Measurements from ENCODE around the gene GMPS. TPM values are rescaled to one million over a fixed set of nuclear protein-coding genes. Genes with fewer than 3 reads are reported as not detected.
"Not testable (repeated sequence)": the region's sequence is repeated elsewhere in the genome, so short reads cannot be mapped to it uniquely, and the experiment has no call there.

Gene GMPS
- total RNA-seq, 4 donors from 2014 or later: 3.0 to 45.2 (median 20.4) TPM

DNA sequence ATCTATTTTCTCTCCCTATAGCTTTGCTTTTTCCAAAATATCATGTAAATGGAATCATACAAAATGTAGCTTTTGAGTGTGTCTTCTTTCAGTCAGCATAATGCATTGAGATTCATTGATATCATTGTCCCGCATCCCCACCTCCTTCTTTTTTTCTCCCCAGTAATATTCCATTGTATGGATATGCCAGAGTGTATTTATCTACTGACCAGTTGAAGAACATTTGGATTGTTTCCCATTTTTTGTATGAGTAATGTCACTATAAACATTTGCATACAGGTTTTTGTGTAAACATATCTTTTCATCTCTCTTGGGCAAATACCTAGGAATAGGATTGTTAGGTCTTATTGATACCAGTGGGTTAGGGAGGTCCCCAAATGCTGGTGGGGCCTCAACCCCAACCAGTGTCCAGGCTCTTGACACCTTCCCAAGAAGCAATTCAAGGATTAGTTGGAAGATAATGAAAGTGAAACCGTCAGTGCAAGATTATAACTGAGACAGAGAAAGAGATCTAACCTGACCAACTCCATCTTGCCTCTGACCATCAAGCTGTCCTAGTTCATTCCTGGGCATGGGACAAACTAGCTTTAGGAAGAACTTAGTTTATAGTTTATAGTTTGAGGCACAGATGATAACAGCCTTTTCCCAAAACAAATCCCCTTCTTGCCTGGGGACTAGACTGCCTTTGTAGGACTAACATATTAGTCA, 8.8 kb upstream of the GMPS start:
- H3K9me3 ChIP-seq: no peaks in the 10 kb centered on the region
- 78 to 82% methylated on average over 2 of the region's 2 CpGs for WGBS, 2 donors (ENCODE audit: low coverage in 1 of 2)
- DNase-seq: no peak
- no peak overlapping the region for H3K27ac ChIP-seq
- in situ Hi-C loops (cut with MboI; ENCODE audit: low pct_ligation_motif_present in 1 of 4, low pct_unique_long_range_greater_than_20kb in 1 of 4, low sequenced_read_pairs in 3 of 4) (loop anchor here in 1 of 4 donors (25.0 kb wide), 1 partner anchor 1301 kb away; the partner anchor contains the start of gene CCNL1), intact Hi-C loops (cut with DNase I; ENCODE audit: low total_unique reads) (no loop called here)
- TF ChIP-seq POLR2AphosphoS5 (IDR thresholded peaks at IDR 0.05): no peak
- no peak for TF ChIP-seq POLR2A (IDR thresholded peaks at IDR 0.05)
- TF ChIP-seq, protein P1, sequence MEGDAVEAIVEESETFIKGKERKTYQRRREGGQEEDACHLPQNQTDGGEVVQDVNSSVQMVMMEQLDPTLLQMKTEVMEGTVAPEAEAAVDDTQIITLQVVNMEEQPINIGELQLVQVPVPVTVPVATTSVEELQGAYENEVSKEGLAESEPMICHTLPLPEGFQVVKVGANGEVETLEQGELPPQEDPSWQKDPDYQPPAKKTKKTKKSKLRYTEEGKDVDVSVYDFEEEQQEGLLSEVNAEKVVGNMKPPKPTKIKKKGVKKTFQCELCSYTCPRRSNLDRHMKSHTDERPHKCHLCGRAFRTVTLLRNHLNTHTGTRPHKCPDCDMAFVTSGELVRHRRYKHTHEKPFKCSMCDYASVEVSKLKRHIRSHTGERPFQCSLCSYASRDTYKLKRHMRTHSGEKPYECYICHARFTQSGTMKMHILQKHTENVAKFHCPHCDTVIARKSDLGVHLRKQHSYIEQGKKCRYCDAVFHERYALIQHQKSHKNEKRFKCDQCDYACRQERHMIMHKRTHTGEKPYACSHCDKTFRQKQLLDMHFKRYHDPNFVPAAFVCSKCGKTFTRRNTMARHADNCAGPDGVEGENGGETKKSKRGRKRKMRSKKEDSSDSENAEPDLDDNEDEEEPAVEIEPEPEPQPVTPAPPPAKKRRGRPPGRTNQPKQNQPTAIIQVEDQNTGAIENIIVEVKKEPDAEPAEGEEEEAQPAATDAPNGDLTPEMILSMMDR (IDR thresholded peaks at IDR 0.05): no peak
- TF ChIP-seq EP300 (IDR thresholded peaks at IDR 0.05; ENCODE audit: low read depth): no peak
- no peak overlapping the region for H3K4me3 ChIP-seq
- H3K27me3 ChIP-seq: no peaks in the 10 kb centered on the region
- H3K4me1 ChIP-seq: no peaks in the 10 kb centered on the region
- H3K36me3 ChIP-seq: no peaks in the 10 kb centered on the region

DNA sequence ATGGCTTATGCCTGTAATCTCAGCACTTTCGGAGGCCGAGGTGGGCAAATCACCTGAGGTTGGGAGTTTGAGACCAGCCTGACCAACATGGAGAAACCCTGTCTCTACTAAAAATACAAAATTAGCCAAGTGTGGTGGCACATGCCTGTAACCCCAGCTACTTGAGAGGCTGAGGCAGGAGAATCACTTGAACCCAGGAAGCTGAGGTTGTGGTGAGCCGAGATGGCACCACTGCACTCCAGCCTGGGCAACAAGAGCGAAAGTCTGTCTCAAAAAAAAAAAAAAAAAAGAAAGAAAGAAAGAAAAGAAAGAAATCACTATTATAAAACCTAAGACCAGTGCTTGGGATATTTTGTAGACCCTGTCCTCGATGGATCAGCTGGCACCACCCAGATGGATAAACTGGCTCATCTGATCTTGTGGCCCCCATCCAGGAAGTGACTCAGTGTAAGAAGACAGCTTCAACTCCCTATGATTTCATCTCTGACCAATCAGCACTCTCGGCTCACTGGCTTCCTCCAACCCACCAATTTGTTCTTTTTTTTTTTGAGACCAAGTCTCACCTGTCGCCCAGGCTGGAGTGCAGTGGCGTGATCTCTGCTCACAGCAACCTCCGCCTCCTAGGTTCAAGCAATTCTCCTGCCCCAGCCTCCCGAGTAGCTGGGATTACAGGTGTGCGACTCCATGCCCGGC, 8.0 kb upstream of the GMPS start:
- DNase-seq; H3K4me1 ChIP-seq; H3K4me3 ChIP-seq; H3K36me3 ChIP-seq; intact Hi-C loops (cut with DNase I; ENCODE audit: low total_unique reads); H3K27me3 ChIP-seq; H3K27ac ChIP-seq; H3K9me3 ChIP-seq: not testable (repeated sequence)
- 85 to 86% methylated on average over 6 to 12 of the region's 12 CpGs for WGBS, 2 donors (ENCODE audit: low coverage in 1 of 2)
- in situ Hi-C loops (cut with MboI; ENCODE audit: low pct_ligation_motif_present in 1 of 4, low pct_unique_long_range_greater_than_20kb in 1 of 4, low sequenced_read_pairs in 3 of 4): loop anchor here in 1 of 4 donors (25.0 kb wide), 1 partner anchor 1300 kb away; the partner anchor contains the start of gene CCNL1

DNA sequence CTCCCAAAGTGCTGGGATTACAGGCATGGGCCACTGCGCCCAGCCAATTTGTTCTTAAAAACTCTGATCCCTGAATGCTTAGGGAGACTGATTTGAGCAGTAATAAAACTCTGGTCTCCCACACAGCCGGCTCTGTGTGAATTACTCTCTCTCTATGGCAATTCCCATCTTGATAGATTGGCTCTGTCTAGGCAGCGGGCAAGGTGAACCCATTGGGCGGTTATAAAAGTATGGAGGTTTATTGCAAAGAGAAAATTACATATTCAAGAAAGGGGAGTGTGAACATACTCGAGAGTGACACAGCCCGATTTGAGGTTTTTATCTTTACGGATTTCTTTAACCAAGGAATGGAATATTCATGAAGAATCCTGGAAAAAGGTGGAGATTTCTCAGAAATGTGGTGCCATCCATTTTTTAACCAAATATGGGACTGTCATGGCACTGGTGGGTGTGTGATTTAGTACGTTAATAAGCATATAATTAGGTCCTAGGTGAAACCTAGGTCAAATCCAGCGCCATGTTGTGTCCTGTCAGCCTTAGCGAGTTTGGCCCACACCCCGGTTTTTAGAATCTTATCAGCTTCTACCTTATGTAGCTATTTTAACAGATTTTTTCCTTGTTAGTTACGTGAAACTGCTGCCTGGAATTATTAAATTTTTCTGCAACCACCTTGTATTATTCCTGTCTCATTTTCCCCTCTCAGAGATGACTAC, 7.2 kb upstream of the GMPS start:
- intact Hi-C loops (cut with DNase I; ENCODE audit: low total_unique reads) (no loop called here), in situ Hi-C loops (cut with MboI; ENCODE audit: low pct_ligation_motif_present in 1 of 4, low pct_unique_long_range_greater_than_20kb in 1 of 4, low sequenced_read_pairs in 3 of 4) (loop anchor here in 1 of 4 donors (25.0 kb wide), 1 partner anchor 1299 kb away; the partner anchor contains the start of gene CCNL1)
- 86 to 92% methylated on average over 11 to 12 of the region's 12 CpGs for WGBS, 2 donors (ENCODE audit: low coverage in 1 of 2)
- no peaks in the 10 kb centered on the region for H3K4me1 ChIP-seq
- no peaks in the 10 kb centered on the region for H3K9me3 ChIP-seq
- TF ChIP-seq, protein P1 (IDR thresholded peaks at IDR 0.05): no peak
- TF ChIP-seq EP300 (IDR thresholded peaks at IDR 0.05; ENCODE audit: low read depth) (no peak), POLR2A (IDR thresholded peaks at IDR 0.05) (no peak), POLR2AphosphoS5 (IDR thresholded peaks at IDR 0.05) (no peak)
- no peaks in the 10 kb centered on the region for H3K36me3 ChIP-seq
- no peak overlapping the region for H3K27ac ChIP-seq
- no peak overlapping the region for H3K4me3 ChIP-seq
- no peaks in the 10 kb centered on the region for H3K27me3 ChIP-seq
- no peak for DNase-seq

DNA sequence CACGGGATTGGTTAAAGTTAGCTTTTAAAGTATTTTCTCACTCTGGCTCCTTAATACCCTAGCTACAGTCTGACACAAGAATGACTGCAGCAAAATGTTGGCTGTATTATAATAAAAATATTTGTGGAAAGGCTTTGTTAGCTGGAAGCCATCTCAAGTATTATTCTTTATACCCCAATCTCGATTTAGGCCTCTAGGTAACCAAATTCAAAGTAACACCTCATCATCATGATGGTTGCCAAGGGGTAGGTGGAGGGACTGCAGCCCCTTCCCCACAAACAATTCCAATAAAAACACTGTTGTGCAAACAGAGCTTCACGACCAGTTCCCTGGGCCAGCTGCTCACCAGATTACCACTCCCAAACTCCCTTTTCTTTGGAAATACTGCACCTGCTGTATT, 759 bp upstream of the GMPS start:
- peak overlapping the region in 3 of 4 donors; percentile 94 to 99 (median 95) for H3K4me3 ChIP-seq
- H3K4me1 ChIP-seq: peaks cover 4 to 25% (median 20%) of the 10 kb centered on the region in 4 donors
- peak overlapping the region; percentile 97 to 98 (median 98) for H3K27ac ChIP-seq
- in situ Hi-C loops (cut with MboI; ENCODE audit: low pct_ligation_motif_present in 1 of 4, low pct_unique_long_range_greater_than_20kb in 1 of 4, low sequenced_read_pairs in 3 of 4) (loop anchor here in 1 of 4 donors (25.0 kb wide), 1 partner anchor 1293 kb away; the partner anchor contains the start of gene CCNL1), intact Hi-C loops (cut with DNase I; ENCODE audit: low total_unique reads) (loop anchor here (2.0 to 5.0 kb wide), 2 partner anchors 15 to 62 kb away; partner anchors contain the start of genes C3orf33 and SLC33A1)
- H3K27me3 ChIP-seq: no peaks in the 10 kb centered on the region
- DNase-seq: no peak
- no peak for TF ChIP-seq POLR2AphosphoS5 (IDR thresholded peaks at IDR 0.05)
- TF ChIP-seq, protein P1 (IDR thresholded peaks at IDR 0.05): peak in 2 of 5 experiments; percentile 14 to 26
- 33 to 35% methylated on average over 2 to 3 of the region's 3 CpGs for WGBS, 2 donors (ENCODE audit: low coverage in 1 of 2)
- no peaks in the 10 kb centered on the region for H3K36me3 ChIP-seq
- no peaks in the 10 kb centered on the region for H3K9me3 ChIP-seq
